CD4-positive, alpha-beta T cell treated with Interferon gamma for 1 hour (primary cell): ENCODE data around the gene BTBD1.

Experiments
- DNase-seq: peaks from one replicate; pipeline ENCODE4 v3.0.0-alpha.2; 2020

The BTBD1 gene

DNA sequence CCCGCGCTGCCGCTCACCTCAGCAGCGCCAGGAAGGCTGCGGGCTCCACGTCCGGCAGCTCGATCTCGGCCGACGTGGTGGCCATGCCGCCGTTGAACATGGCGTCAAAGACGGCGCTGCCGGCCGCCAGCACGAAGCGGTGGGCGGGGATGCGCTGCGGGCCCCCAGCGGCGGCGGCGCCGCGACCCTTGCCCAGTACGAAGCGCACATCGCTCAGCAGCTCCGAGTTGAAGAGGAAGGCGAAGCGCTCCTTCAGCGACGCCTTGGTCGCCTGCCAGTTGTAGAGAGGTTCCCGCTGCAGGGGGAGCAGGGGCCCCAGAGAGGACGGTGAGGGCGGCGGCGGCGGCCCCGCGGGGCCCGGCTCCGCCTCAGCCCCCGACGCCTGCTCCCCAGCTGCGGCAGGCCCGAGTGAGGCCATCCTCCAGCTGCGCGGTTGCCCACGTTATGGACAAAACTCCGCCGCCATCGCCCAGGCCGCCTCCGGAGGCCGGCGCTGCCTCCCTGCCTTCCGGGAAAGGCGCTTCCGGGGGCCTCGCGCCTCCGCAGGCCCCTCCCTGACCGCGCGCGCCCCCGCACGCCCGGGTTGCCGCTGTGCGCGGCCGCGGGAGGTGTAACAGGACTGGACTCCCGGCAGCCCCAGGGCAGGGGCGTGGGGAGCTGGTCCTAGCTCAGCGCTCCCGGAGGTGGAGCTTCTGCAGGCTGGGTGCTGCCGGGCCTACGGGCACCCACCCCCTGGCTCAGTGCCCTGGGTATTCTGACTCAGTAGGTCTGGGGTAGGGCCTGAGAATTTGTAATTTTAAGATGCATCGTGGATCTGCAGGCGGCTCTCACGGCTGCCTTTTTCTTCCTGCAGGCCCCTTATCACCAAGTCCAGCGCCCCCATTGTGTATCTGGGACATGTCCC lies at the start of gene BTBD1:
BTBD1 (minus strand) TSS at position 519 of the 904 bp plus-strand sequence; CDS start at position 418, 101 bp downstream.
- DNase-seq = peak; percentile 82

DNA sequence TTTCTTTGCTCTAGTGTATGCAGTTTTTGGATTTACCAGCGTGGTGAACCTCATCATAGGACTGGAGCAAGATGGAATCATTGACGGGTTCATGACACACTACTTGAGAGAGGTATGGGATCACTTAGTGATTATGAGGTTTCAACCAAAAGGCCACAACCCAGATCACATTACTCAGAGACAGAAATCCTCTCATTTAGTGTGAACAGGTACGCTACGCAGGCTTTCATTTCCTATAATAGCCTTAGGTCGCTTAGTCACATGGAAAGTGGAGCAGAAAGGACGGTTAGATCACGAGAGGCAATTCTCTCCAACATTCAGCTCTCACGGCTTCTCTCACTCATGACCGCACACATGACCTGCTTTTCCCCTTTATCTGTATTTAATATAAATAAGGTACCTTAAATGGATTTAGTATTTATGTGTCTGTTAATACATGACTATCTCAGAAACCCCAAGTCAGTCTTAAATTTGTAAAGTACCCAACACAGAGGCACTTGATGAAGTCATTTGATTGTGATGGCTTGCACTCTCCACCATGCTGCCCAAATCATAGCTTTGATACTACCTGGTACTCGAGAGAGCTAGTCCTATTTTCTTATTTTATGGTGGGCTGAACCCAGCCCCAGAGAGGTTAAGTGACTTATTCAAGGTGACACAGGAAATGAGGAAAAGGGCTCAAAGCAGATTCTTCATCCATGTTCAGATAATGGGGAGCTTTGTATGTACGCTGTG lies 48.9 kb upstream of the BTBD1 start:
- DNase-seq = no peak

DNA sequence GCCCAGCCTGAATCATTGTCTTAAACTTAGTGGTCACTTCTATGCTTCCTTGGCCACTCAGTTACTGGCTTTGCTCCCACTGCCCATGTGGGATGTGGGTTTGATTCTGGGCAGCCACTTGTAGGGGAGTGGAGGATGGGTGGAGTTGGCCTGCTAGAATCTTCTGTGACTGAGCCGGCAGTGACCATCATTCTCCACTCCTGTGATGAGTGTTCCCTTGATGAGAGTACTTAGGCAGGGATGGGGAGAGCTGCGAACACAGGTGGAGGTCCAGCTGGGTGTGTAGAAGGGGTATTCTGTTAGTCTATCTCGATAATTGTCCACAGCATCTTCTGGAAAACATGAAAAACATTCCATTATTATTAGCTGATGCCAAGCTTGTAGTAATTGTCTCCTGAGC lies 48.4 kb upstream of the BTBD1 start:
- no peak for DNase-seq

DNA sequence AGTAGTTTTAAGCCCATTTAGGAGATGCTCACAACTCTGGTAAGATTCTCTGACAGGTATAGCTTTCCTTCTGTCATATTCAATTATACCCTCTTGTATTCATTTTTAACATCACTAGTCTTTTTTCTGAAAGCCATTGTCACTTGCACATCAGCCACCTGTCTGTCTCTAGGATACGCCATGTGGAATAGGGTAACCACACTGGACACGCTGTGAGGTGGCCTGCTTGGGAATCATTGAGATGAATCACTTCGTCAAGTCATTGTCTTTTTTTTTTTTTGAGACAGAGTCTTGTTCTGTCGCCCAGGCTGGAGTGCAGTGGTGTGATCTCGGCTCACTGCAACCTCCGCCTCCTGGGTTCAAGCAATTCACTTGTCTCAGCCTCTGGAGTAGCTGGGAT lies 47.8 kb upstream of the BTBD1 start:
- no peak for DNase-seq

DNA sequence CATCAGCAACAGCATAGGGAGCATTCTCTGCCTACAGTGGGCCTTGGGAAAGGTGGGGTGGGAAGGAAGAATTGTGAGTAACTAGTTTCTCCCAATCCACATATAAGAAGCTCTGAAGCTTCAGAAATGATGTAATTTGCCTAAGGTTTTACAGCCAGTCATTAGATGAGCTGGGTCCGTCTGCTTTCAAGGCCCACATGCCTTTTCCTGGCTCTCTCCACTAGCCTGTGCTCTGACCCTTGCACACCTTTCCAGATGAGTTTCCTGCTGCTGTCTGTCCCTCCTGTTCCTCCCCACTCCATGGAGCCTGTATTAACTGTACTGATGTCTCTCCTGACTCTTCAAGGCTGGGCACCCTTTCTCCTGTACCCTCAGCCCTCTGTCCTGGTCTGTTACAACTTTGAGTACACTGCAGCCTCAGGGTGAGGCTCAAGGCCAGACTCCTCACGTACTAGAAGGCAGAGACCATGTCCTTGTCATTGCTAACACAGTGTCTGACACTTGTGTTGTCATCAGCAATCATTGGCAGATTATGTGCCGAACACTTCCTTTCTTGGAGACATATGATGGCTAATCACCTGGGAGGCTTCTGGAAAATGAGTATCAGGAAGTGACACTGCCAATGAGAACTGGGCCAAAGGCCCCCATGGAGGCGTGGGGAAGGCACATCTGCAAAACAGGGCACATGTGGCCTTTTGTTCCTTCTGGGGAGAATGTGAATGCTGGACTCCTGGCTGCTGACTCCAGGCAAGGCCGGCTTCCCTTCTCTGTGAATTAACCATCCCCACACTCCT lies 47.0 kb upstream of the BTBD1 start:
- DNase-seq = no peak

DNA sequence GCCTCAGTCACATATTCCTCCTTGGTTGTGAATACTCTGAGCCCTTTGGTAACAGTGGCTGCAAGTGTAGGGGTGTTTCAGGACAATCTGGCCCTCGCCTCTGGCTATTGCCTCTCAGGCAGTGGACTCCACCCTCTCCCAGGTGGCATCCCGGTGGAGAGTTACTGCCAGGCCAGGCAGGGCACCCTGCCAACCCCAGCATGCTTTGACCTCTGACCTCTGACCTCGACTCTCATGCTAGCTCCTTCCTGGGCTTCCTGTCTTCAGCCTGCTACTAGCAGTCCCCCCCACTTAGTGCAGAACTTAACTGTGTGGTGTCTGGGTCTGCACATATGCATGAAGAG lies 45.9 kb upstream of the BTBD1 start:
- no peak for DNase-seq

DNA sequence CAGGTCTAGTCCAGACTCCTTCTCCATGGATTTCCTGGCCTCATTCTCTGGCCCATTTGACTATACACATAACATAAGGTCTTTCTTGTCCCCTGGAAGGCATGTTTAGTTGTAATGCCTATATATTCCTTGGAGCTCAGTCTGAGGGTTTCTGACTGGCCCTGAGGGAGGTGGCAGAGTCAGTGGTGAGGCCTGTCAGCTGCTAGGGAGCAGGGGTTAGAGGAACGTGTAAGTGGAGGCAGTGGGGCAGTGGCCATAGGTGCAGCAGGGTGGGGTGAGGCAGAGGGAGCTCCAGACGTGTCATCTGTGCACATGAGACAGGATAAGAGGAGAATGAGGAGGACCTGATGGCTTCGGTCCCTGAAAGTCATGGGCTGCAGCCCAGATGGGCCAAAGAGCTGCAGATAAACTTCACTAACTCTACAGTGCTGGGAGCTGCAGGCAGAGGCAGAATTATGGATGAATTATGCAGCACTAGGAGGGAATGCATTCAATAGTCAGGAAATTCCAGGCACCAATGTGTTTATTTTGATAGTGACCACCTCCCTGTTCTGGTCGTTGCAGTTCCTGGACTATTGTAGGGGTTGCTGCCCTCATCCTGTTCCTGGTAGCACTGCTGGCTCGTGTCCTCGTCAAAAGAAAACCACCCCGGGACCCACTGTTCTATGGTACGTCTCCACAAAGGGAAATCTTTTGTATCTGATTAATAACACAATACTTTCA lies 45.3 kb upstream of the BTBD1 start:
- DNase-seq = no peak

DNA sequence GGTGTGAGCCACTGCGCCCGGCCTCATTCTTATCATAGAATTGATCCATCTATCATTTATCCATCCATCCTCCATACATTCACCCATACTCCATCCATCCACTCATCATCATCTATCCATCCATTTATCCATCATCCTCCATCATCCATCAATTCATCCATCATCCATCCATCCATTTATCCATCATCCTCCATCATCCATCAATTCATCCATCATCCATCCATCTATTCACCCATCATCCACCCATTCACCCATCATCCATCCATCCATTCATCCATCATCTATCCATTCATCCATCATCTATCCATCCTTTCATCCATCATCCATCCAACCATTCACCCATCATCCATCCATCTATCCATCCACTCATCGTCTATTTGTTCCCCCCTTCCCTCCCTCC lies 44.1 kb upstream of the BTBD1 start:
- no peak for DNase-seq

DNA sequence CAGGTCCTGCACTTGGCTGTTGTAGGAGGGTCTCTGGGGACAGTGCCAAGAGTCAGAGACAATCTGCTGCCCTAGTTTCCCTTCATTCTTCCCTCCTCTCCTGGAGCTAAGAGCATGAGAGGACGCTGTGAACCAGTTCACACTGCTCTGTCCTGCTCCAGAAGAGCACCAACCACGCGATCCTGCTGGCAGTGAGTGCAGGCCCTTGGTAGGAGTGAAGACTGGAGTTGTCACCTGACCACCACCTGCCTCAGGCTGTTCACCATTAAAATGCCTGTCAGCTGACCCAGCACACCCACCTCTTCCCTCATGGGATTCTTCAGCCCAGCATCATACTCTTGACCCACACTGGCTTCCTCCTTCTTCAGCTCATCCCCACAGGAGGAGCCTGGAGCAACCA lies 43.3 kb upstream of the BTBD1 start:
- no peak for DNase-seq

DNA sequence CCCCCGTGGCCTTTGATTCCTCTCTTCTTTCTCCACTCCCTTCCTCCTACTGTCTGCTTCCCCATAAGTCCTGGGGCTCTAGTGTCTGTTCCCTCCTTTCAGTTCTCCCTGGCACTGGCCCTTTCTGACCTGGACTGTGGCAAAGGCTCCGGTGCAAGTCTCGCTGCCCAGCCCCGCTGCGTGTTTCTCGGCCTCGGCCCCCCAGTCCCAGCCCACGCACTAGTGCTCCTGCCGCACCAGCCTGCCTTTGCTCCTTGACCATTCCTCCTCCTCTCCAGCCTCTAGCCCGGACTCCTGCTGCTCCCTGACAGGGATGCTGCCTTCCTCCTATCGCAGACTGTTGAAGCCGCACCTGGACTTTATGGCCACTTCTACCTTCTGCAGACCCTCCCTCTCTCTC lies 42.5 kb upstream of the BTBD1 start:
- no peak for DNase-seq

DNA sequence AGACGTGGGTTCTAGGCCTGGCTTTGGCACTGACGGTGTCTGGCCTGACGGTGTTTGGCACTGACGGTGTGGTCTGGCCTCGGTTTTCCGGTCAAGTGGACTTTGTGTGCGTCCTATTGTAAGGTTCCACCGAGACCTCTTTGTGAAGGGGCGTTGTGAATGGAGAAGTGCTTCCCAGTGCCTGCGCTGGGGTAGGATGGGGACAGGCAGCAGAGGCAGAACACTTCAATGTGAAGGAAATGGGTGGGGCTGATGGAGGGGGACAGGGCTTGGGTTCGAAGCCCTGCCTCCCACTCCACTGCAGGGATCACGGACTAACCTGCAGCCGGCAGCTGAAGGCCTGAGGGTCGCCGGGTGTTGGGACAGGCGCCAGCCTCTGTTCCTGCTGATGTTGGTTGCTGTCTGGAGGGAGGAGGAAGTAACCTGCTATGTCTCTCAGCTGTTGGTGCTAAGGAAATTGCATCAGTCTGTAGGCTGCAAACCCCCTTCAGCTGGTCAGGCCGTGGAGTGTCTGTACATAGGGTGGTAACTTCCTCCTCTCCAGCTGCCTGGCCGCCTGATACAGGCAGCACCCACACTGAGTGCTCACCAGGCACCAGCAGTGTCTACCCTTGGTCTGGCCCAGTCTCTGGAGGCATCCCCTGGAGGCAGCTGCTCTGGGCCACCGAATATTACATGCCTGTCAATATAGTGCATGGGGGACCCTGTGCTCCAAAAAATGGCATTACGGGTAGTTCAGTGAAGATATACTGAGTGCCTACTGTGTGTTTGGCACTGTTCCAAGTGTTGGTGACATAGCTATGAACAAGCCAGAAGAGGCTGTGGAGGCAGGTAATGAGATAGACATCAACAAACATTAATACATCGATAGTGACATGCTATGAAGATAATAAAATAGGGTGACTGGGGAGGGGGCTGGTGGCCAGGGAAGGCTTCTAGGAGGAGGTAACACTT lies 41.5 kb upstream of the BTBD1 start:
- peak; percentile 72 for DNase-seq

DNA sequence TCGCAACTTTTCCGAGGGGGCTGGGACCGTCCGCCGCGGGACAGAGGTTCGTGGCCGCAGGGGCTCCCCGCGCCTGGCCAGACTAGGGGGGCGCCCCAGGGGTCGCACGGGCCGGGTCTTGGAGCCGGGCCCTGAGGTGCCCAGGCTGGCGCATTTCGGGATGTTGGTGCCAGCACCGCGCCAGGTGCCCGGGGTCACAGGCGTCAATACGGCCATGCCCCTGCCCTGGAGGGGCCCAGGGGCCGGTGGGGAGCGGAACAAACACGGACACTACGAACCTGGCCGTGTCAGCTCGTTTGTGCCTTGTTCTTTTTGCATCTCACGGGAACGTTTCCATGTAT lies 40.8 kb upstream of the BTBD1 start:
- DNase-seq = no peak

DNA sequence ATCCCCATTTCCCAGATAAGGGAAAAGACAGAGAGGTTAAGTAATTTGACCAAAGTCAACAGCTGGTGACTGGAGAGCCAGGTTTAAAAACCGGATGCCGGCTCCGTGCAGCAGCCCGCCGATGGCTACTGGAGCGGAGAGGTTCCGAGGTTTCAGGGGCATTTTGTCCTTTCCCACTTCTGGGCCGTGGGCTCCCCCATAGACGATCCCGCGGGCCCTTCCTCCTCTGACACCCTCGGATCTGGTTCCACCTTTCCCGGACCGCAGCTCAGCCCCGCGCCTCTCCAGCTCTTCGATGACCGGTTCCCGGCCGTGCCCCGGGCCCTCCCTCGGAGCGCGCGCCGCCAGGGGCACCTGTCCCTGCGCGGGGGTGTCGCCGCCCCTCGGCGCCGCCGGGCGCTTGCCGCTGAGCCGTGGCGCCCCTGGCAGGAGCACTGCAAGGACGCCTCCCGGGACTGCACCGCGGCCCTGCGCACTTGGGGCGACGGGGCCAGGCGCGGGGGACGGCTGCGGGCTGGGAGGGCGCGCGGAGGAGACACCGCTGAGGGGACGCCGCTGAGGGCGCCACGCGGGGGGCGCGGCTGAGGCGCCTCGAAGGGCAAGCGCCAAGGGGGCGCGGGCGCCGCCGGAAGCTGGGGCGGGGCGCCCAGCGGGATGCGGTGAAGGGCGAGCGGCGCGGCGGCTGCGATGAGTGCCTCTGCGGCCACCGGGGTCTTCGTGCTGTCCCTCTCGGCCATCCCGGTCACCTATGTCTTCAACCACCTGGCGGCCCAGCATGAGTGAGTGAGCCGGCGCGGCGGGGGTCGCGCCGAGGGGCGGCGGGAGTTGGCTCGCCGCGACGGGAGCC lies 40.2 kb upstream of the BTBD1 start, which contains the start of gene TM6SF1:
TM6SF1 (plus strand) TSS at position 652 of the 847 bp plus-strand sequence; CDS start at position 688, 36 bp downstream.
- peak; percentile 6 for DNase-seq

DNA sequence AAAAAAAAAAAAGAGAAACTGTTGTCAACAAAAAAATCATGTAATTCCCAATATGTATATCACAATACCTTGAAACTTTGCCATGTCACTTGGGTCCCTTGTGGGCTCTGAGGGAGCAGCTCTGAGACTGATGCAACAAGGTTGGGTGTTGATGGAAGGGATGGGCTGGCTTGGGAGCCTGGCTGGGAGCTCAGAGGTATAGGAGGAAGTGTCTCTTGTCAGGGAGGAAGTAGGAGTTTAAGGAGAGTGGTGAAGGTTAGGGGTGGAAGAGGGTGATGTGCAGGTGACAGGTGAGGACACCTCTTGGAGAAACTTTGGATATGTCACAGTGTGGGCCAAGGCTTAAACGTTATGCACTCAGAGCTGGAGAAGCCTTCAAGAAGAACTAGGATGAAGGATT lies 38.4 kb upstream of the BTBD1 start:
- DNase-seq = no peak

DNA sequence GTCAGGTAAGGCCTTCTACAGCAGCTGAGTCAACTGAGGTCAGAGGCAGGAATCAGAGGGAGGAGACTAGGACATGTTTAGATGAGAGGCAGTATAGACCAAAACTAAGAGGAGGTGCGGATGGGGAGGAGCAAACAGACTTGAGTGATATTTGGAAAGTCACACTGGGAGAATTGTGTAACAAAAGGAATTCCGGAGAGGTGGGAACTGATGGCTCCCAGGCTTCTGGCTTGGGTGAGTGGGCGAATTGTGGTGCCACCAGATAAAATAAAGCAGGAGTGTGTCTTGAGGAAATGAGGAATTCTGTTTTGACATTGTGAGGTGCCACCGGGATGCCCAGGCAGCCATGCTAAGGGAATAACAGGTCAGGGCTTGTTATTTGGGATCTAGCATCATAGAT lies 37.1 kb upstream of the BTBD1 start:
- no peak for DNase-seq

DNA sequence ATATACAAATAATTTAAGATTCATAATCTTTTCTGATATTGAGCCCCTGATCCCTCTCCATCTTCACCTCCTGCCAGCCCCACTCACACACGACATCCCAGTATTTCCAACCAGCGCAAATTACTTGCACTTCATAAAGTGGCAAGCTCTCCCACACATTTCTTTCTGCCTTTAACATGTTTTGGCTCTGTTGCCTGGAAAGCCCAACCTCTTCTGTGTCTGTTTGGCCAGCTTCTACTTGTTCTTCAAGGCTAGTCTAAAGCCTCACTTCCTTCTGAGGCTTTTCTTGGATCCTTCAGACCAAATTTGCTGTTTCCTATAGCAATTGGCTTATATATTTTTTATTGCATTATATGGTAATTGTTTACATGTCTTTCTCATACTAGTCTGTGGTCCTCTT lies 35.3 kb upstream of the BTBD1 start:
- DNase-seq = no peak

DNA sequence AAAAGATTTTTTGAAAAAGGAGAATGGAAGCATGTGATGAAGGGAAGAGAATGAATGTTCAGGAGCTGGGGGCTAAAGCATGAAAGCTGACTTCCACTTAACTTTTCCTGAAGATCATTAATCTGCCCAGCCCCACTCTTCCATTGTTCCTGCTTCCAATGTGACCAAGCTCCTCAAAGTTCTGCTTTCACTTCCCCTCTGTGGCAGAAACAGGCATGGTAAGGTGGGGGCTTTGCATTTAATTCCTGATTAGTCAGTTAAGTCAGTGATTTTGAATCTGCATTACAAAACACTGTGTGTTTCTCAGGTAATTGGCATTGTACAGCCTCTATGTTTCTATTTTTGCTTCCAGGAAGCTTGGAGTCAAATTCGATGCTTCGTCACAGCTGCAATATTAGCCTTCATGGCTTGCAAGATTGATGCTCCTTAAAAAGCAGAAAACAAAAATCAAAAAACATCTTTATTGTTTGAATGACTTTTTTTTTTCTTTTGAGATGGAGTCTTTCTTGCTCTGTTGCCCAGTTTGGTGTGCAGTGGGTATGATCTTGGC lies 33.1 kb upstream of the BTBD1 start:
- DNase-seq = no peak

DNA sequence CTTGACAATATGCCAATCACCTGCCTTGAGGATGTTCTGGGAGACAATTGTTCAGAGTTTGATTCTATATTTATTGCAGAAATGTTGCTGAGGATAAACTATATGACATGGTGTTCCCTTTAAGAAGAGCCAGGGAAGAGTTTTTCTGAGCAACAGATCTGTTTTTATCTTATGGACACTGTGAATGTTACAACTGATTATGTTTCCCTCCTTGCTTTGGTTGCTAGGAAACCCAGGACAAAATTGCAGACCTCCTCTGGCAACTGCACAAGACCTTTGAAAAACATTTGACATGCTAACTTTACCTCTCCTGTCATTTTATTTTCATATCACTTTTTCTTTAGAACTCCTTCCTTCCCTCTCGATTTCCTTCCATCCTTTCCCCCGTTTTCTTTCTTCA lies 32.2 kb upstream of the BTBD1 start:
- DNase-seq = no peak

DNA sequence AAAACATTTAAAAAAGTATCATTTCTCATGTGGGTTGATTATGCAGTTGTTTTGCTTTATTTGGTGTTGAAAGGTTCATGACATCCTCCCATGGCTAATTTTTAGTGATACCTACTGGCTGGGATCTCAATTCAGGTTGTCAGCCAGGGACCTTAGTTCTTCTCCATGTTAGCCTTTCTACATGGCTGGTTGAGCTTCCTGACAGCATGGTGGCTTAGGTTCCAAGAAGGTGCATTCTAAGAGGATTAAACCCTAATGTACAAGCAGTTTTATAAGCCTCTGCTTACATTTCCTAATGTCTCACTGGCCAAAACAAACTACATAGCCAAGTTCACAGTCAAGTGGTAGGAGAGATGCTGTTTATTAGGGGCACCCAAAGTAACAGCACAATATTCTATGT lies 31.0 kb upstream of the BTBD1 start:
- no peak for DNase-seq

DNA sequence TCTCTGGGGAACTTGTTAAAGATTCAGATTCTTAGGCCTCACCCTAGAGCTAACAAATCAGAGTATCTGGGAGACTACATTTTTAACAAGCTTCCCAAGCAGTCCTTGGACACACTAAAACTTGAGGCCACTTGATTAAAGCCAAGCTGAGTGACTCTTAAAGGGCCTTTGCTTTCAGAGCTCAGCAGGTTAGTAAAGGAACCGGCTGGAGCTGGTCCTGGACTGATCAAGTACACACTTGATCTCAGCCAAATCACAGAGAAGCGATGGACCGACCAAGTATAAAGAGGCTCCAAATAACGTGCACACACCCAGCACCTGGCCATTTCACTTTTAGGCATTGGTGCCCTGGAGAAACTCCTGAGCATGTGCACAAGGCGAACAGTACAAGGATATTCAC lies 27.5 kb upstream of the BTBD1 start:
- DNase-seq = no peak
